Measurements from ENCODE around the gene FBXO11. TPM values are rescaled to one million over a fixed set of nuclear protein-coding genes. Genes with fewer than 3 reads are reported as not detected.

The FBXO11 gene
- total RNA-seq, 1 donor = 57.9 TPM

- Histone ChIP-seq H4K20me1 (ENCODE audit: insufficient read depth, low read length) (no peaks in the 10 kb centered on the region), H3K9me3 (ENCODE audit: low read depth, low read length) (no peaks in the 10 kb centered on the region), H3K4me1 (ENCODE audit: insufficient read depth, low read length) (peaks cover 2% of the 10 kb centered on the region), H3K4me2 (ENCODE audit: insufficient read depth, low read length) (no peak overlapping the region), H3K36me3 (ENCODE audit: insufficient read depth, low read length) (no peaks in the 10 kb centered on the region), H3K4me3 (ENCODE audit: insufficient read depth, low read length) (no peak overlapping the region), H3K27ac (ENCODE audit: low read depth, low read length) (no peak overlapping the region), H2AFZ (ENCODE audit: low read length) (no peak overlapping the region), H3K79me2 (ENCODE audit: insufficient read depth, low read length) (no peaks in the 10 kb centered on the region), H3K27me3 (ENCODE audit: insufficient read depth, low read length) (no peaks in the 10 kb centered on the region)
- no peak for TF ChIP-seq CTCF (IDR thresholded peaks at IDR 0.05; ENCODE audit: extremely low read depth, low read depth, low read length)
- no peak for DNase-seq (ENCODE audit: insufficient read length, low spot score, missing footprints)
Measured at GRCh38 chr2:47777277-47777937, 128.9 kb downstream of the FBXO11 start.

GRCh38 chr2:47774567-47774966 is 131.7 kb downstream of the FBXO11 start:
- no peaks in the 10 kb centered on the region for H3K79me2 ChIP-seq (ENCODE audit: insufficient read depth, low read length)
- DNase-seq (ENCODE audit: insufficient read length, low spot score, missing footprints) = no peak
- H3K4me3 ChIP-seq (ENCODE audit: insufficient read depth, low read length) = no peak overlapping the region
- H2AFZ ChIP-seq (ENCODE audit: low read length) = no peak overlapping the region
- no peaks in the 10 kb centered on the region for H4K20me1 ChIP-seq (ENCODE audit: insufficient read depth, low read length)
- H3K4me1 ChIP-seq (ENCODE audit: insufficient read depth, low read length) = no peaks in the 10 kb centered on the region
- no peaks in the 10 kb centered on the region for H3K36me3 ChIP-seq (ENCODE audit: insufficient read depth, low read length)
- H3K4me2 ChIP-seq (ENCODE audit: insufficient read depth, low read length) = no peak overlapping the region
- H3K9me3 ChIP-seq (ENCODE audit: low read depth, low read length) = peaks cover 9% of the 10 kb centered on the region
- no peak for TF ChIP-seq CTCF (IDR thresholded peaks at IDR 0.05; ENCODE audit: extremely low read depth, low read depth, low read length)
- H3K27me3 ChIP-seq (ENCODE audit: insufficient read depth, low read length) = no peaks in the 10 kb centered on the region
- H3K27ac ChIP-seq (ENCODE audit: low read depth, low read length) = no peak overlapping the region

- Histone ChIP-seq H3K4me1 (ENCODE audit: insufficient read depth, low read length) (no peaks in the 10 kb centered on the region), H3K27me3 (ENCODE audit: insufficient read depth, low read length) (no peaks in the 10 kb centered on the region), H3K4me3 (ENCODE audit: insufficient read depth, low read length) (no peak overlapping the region), H3K27ac (ENCODE audit: low read depth, low read length) (no peak overlapping the region), H3K79me2 (ENCODE audit: insufficient read depth, low read length) (no peaks in the 10 kb centered on the region), H3K4me2 (ENCODE audit: insufficient read depth, low read length) (no peak overlapping the region), H4K20me1 (ENCODE audit: insufficient read depth, low read length) (no peaks in the 10 kb centered on the region), H2AFZ (ENCODE audit: low read length) (no peak overlapping the region), H3K9me3 (ENCODE audit: low read depth, low read length) (peaks cover 9% of the 10 kb centered on the region), H3K36me3 (ENCODE audit: insufficient read depth, low read length) (no peaks in the 10 kb centered on the region)
- no peak for DNase-seq (ENCODE audit: insufficient read length, low spot score, missing footprints)
- TF ChIP-seq CTCF (IDR thresholded peaks at IDR 0.05; ENCODE audit: extremely low read depth, low read depth, low read length) = no peak
Measured at GRCh38 chr2:47772343-47772742, 134.0 kb downstream of the FBXO11 start.

GRCh38 chr2:47771211-47771610 is 135.1 kb downstream of the FBXO11 start:
- H3K36me3 ChIP-seq (ENCODE audit: insufficient read depth, low read length) = no peaks in the 10 kb centered on the region
- H3K79me2 ChIP-seq (ENCODE audit: insufficient read depth, low read length) = no peaks in the 10 kb centered on the region
- H4K20me1 ChIP-seq (ENCODE audit: insufficient read depth, low read length) = no peaks in the 10 kb centered on the region
- no peak overlapping the region for H3K4me2 ChIP-seq (ENCODE audit: insufficient read depth, low read length)
- TF ChIP-seq CTCF (IDR thresholded peaks at IDR 0.05; ENCODE audit: extremely low read depth, low read depth, low read length) = no peak
- H3K4me1 ChIP-seq (ENCODE audit: insufficient read depth, low read length) = no peaks in the 10 kb centered on the region
- no peak overlapping the region for H3K27ac ChIP-seq (ENCODE audit: low read depth, low read length)
- peaks cover 9% of the 10 kb centered on the region for H3K9me3 ChIP-seq (ENCODE audit: low read depth, low read length)
- H3K27me3 ChIP-seq (ENCODE audit: insufficient read depth, low read length) = no peaks in the 10 kb centered on the region
- peak; percentile 88 for DNase-seq (ENCODE audit: insufficient read length, low spot score, missing footprints)
- H3K4me3 ChIP-seq (ENCODE audit: insufficient read depth, low read length) = no peak overlapping the region
- H2AFZ ChIP-seq (ENCODE audit: low read length) = peak overlapping the region; percentile 62

Measured in osteoblast (primary cell).